ENCODE measurements around the gene HYAL3.

GRCh38 chr3:50290161-50290641 lies 9.0 kb downstream of the HYAL3 start:
- no peak for TF ChIP-seq POLR2A (IDR thresholded peaks at IDR 0.05; ENCODE audit: borderline replicate concordance, extremely low read depth, insufficient read depth, insufficient read length)
- no peak for TF ChIP-seq EGR1 (IDR thresholded peaks at IDR 0.05; ENCODE audit: low read depth)
- TF ChIP-seq ATF3 (IDR thresholded peaks at IDR 0.05): no peak
- no peak for TF ChIP-seq CTCF (IDR thresholded peaks at IDR 0.05 in 2 of 3, conservative IDR thresholded peaks at IDR 0.05 in 1 of 3; ENCODE audit: borderline replicate concordance in 1 of 3, insufficient read depth in 1 of 3, low read depth in 2 of 3, low read length in 2 of 3)
- no peak for TF ChIP-seq SIN3A (IDR thresholded peaks at IDR 0.05; ENCODE audit: low read depth)
- no peak for TF ChIP-seq EZH2phosphoT487 (IDR thresholded peaks at IDR 0.05; ENCODE audit: borderline replicate concordance)
- no peak for TF ChIP-seq JUND (IDR thresholded peaks at IDR 0.05)
- no peak for TF ChIP-seq TCF7L2 (IDR thresholded peaks at IDR 0.05; ENCODE audit: borderline replicate concordance, extremely low read depth, insufficient read depth, insufficient read length)
- no peak for TF ChIP-seq CEBPB (IDR thresholded peaks at IDR 0.05; ENCODE audit: low read depth)
- no peak for TF ChIP-seq ZBTB33 (IDR thresholded peaks at IDR 0.05; ENCODE audit: extremely low read depth, insufficient replicate concordance, low read length)

Data from HCT116 (cell line).